Fibroblast of gingiva (primary cell): ENCODE results near the gene TBXT.
"Not testable (repeated sequence)": the region's sequence is repeated elsewhere in the genome, so short reads cannot be mapped to it uniquely, and the experiment has no call there.

ENCODE experiments used
- DNase-seq: peaks from one replicate; pipeline ENCODE4 v3.0.0-alpha.2; 2011; ENCODE audit warnings: low read depth

TBXT gene, protein sequence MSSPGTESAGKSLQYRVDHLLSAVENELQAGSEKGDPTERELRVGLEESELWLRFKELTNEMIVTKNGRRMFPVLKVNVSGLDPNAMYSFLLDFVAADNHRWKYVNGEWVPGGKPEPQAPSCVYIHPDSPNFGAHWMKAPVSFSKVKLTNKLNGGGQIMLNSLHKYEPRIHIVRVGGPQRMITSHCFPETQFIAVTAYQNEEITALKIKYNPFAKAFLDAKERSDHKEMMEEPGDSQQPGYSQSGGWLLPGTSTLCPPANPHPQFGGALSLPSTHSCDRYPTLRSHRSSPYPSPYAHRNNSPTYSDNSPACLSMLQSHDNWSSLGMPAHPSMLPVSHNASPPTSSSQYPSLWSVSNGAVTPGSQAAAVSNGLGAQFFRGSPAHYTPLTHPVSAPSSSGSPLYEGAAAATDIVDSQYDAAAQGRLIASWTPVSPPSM

DNA sequence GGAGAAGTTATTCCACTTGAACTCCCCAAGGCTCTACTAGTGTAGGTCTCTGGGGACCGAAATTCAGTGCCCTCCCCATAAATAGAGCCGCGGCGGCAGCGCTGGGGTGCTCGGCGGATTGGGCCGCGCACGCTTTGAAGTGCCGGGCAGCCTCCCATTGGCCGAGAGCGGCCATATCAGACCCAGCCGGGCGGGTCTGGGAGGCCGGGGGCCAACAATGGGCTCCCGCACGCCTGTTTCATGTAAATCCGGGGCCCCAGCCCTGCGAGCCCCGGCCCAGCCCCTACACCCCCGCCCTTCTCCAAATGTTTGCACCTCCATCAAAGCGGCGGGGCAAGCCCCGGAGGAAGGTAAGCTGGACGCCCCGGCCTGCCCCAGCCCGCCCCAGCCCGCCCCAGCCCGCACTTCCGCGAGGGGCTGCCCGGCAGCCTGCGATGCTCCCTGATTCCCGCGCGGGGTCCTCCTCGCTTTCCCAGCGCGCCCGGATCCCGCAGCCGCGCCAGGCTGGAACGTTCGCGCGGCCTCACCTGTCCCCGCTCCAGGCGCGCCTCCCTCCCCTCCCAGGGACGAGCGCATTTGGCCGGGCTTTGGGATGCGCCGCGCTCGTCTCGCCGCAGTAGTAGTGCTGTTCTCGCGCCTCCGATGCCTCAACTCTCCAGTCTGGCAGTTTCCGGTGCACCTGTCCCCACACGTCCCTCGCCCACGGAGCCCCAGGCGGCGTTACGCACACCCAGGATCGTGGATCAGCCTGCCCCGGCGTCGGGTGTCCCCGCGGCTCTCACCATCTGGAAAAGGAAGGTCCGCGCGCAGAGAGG lies at the start of gene TBXT:
Gene TBXT, minus strand, starts transcription at position 51 of the 815 bp plus-strand sequence. CDS start 260 bp downstream, outside the sequence.
- DNase-seq = no peak

DNA sequence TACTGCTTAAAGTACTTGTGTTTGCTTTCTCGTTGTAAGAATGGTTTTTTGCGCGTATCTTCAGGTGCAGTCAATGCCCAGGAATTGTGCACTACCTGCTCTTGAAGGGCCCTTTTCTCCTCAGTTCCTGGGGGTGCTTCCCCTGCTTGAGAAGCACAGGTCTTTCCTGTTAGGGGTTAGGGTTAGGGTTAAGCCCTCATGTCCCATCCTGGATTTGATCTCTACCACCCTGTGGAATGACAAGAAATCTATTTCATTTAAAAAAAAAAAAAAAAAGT lies 39.6 kb upstream of the TBXT start:
- DNase-seq = no peak

DNA sequence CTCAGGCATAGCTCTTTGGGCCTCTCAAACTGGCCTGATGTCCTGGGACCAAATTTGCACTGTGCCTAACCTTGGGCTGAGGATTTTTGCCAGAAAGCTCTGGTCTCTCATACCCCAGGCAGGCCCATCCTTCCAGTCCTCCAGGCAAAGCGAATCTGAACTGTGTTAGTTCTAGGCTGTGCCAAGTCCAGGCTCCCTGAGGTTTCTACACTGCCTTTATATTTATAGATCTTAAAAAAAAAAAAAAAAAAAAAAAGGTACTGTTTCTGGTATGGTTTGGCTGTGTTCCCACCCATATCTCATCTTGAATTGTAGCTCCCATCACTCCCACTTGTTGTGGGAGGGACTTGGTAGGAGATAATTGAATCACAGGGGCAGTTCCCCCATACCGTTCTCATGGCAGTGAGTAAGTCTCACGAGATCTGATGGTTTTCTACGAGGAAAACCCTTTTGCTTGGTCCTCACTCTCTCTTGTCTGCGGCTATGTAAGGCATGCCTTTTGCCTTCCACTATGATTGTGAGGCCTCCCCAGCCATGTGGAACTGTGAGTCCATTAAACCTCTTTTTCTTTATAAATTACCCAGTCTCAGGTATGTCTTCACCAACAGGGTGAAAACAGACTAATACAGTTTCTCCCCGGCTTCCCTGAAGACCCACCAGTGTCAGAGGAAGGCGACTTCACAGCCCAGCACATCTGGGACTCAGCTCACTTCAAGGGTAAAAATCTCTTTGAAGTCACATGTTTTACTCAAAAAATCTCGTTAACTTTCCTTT lies 39.0 kb upstream of the TBXT start:
- DNase-seq = no peak

DNA sequence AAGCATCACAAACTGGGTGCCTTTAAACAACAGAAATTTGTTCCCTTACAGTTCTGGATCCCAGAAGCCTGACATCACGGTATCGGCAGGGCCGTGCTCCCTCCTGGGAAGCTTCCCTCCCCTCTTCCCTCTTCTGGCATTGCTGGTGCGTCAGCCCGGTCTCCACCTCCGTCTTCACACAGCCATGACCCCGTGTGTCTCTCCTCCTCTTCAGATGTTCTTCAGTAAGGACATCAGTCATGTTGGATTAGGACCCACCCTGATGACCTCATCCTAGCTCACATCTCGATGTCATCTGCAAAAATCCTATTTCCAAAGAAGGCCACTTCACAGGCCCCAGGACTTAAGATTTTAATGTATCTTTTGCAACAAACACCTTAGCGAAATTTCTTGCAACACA lies 38.4 kb upstream of the TBXT start:
- DNase-seq = no peak

DNA sequence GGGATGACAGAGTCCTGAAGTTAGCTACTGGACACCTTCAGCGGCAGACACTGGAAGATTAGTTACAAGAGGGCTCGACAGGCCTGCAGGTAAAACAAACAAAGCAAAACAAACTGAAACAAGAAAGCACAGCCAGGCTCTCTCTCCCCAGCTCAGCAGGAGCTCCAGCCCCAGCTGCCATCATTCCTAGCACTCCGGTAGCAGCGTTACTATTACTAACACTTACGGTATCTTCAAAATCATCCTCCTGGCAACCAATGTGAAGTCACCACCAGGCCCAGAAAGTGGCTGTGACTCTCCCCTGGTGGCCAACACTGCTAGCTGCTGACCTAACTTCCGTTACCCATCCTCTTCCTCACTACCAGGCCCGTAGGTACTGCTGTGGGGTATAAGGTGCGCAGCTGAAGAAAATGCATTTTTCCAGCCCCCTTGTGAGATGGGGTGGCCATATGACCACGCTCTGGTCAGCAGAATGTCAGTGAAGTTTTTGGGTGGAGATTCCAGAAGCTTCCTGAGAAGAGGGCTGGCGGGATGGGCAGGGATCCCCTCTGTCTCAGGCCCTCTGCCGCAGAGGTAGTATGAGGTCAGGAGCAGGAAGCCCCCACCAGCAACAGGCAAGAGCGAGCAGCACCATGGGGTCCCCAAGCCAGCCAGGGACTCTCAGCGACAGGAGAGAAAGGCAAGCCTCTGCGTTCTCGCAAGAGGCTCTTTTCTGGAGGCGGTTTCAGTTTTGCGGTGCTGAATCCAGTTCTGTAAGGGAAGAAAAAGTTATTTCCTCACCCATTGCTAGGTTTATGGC lies 37.4 kb upstream of the TBXT start:
- DNase-seq = no peak

DNA sequence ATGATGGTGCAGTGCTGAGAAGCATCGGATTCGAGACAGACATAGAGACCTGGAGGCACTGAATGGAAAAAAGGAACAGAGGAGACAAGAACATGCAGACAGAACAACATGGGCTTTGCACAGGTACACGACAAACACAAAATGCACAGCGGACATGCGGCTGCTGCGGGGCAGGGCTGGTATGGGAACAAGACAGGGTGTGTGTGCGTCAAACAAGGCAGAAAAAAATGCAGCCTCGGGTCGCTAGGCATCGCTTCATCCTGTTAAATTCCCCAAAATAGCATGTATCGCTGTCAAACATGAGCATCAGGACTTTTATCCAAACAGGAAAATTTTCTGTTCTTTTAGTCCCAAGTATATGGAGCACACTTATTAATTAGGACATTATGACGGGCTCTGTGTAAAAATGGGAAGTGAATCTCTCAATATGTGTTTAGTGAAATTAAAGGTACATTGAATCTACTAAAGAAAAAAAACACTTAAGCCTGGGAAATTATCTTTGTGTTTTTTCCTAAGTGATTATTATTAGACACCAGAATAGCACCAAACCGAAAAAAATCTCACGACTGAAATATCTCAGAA lies 36.1 kb upstream of the TBXT start:
- no peak for DNase-seq

DNA sequence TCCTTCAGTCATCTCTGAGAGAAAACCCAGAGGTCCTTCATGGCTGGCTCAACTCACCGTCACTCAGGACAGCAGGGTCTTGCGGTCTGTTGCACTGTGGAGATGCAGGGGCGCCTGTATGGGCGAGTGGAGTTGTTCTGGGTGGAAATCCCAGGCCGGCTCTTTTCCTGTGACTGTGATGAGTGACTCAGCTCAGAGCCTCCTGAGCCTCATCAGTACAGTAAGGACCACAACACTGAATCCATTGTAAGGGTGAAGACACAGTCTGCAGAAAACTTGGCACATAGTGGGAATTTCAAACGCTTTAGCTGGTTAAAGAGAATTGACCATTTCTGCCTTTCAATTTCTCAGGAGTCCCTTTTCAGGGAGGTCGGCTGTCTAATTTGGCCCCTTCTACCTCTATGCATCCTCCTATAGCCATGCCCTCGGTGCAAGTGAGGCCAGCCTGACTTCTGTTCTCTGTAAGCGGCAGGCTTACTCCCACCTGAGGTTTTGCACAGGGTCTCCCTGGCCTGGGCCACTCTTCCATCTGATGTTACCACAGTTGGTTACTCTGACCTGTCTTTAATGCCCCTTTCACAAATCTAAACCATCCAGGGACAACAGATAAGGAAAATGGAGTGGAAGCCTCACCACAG lies 35.5 kb upstream of the TBXT start:
- DNase-seq = no peak

DNA sequence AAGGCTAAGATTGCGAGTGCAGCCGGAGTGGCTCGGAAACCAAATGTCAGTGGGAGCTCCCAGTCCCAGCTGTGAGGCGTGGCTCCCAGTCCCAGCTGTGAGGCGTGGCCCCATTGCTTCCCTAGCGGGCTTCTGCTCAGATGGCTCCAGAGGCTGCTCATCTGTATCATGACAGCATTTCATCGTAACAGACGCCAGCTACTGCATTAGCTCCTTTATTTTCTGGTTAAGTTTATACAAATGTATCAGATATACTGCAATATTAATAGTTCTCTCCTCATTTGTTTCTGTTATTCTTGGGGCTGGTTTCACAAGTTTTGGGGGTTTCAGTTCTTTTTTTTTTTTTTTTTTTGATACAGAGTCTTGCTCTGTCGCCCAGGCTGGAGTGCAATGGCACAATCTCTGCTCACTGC lies 34.7 kb upstream of the TBXT start:
- DNase-seq = no peak

DNA sequence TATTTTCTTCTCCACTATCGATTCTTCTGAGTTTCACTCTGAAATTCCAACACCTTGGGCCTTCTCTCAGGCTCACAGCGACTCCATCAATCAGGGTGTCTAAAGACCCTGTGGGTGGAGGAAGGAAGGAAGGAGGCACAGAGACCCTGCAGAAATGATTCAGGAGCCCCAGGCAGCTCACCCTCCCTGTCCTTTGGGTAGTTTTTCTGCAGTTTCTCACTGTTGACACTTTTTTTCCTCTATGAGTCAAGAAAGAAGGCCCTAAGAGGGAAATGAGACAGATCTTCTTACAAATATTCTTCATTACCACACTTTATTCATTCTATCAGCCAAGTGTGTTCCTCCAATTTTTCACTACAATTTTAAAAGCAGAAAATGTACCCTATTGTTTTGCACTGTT lies 34.2 kb upstream of the TBXT start:
- DNase-seq = no peak

DNA sequence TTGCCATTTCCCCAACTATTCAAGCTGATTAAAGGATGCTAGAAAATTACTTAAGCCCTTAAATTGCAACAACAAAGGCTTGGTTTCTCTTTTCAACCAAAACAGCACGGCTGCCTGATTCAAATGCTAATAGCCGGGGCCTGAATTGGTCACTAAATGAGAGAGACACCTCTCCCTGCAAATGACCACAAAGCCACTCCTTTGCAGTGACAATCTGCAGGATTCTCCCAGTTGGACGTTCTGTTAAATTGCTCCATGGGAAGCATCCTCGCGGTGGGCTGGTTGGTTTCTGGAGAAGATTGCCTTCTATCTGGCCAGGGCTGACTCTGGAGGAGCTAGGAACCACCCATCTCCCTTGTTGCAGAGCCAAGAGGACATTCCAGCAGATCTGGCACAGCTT lies 29.7 kb upstream of the TBXT start:
- DNase-seq = no peak

DNA sequence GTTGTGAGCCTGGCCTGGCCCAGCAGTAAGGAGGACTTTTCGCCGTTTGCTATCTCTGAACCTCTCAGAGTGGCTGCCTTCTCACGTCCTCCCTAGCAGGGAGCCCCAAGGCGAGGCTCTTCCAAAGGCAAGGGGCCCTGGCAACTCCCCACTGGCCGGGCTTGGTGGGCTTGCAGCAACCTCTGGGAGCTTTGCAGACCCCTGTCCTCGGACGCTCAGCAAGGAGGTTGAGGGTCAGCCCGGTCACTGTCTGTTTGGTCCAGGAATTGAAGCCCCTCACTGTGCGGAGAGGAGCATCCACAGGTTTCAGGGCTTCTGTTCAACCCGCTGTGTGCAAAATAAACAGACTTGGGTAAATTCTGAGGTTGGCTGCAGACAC lies 28.2 kb upstream of the TBXT start:
- DNase-seq = no peak

DNA sequence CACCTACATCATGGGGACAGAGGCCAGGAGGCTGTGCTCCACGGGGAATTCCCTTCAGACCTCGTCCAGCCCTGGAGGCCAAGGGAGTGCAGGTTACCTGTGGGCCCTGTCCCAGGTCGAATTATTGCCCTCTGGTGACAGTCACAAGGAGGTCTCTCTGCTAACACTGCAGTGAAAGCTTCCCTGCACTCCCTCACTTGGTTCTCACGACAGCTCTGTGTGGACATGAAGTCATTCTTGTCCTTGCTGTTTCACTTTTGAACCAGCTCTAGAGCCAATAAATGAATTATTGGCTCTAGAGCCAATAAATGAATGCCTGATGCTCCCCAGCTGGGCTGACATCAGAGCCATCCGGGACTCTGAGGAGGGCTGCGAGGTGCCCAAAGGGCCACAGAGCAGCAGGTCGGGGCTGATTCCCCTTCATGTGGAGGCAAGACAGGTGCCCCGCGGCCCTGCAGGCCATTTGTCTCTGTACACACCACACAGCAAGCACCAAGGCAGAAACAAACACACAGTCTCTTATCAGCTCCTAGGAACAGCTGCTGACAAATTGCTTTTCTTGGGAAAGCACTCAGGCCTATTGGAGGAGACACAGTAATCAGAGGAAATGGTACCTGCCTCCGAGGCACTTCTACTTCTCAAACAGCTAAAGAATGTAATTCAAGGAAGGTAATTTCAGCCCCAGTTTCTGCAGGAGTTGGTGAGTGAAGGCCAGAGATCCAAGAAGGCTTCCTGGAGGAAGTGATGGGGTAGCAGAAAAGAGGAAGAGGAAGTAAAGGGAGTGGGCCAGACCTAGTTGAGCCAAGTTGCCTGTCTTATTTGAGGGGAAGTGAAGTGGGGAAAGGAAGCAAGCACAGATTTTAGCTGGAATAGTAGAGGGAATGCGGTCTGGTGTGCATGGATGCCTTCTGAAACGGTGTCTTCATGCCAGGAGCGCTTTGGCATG lies 27.5 kb upstream of the TBXT start:
- DNase-seq = no peak

DNA sequence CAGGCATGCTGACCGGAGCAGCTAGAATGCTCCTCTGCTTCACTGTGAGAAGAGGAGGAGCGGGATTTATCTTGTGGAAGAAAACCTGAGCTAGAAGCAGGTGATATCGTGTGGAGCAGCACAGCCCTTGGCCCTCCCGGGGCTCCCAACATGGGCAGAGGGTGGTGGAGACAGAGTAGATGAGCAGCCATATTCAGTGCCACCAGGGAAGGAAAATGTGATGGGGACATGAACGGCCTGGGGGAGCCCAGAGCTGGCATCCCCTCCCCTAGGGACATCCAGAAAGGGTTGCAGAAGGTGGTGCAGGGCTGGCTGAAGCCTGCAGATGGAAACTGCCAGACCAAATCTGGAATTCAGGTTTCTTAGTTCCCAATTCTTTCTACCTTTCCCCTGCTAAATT lies 24.9 kb upstream of the TBXT start:
- no peak for DNase-seq

DNA sequence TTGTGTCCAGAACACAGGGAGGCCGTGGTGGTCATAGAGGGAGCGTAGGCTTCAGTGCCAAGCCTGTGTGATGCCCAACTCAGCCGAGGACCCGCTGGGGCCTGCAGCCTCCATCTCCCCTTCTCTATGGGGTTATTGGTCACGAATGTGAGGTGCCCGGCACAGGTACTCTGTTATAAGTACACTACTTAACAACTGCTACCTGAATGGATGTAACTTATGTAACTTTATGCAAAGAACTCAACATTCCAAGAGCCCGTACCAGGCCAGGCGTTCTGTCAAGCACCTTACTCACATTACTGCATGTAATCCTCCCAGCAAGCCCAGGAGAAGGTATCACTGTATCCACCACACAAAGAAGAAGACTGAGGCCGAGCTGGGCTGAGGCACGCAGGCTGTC lies 24.5 kb upstream of the TBXT start:
- no peak for DNase-seq

DNA sequence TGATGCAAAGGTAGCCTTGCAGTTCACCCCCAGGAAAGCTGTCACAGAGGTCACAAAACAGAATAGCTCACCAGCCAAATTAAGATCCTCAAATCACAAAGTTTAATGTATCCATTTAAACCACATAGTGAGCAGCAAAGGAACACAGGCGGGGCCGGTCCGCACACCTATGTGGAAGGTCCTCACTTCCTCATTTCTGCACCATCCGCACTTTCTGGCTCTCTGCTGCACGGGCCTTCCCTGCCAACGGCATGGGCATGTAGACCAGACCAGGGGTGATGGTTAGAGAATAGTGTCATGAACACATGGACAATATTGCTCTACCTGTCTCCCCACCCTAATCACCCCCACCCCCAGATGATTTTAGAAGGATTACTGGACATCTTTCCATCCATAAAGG lies 12.1 kb upstream of the TBXT start:
- DNase-seq = no peak

DNA sequence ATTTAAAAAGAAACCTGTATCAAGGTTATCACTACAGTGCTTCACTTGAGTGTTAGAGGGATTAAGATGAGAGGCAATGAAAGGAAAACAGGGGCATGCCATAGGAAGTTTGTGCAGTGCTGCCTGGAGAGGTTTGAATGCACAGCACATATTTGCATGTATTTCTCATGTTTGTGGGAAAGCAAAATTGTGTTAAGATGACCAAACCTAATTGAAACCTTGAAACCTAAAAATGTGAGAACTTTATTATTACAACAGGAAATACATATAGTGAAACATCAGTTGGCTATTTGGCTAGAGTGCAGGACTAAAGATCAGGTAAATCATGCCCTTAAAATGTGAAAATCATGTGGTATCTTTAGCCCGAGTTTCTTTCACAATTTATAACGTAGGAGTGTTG lies 8.5 kb upstream of the TBXT start:
- DNase-seq = no peak

DNA sequence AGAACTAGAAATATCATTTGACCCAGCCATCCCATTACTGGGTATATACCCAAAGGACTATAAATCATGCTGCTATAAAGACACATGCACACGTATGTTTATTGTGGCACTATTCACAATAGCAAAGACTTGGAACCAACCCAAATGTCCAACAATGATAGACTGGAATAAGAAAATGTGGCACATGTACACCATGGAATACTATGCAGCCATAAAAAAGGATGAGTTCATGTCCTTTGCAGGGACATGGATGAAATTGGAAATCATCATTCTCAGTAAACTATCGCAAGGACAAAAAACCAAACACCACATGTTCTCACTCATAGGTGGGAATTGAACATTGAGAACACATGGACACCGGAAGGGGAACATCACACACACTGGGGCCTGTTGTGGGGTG lies 7.4 kb upstream of the TBXT start:
- DNase-seq = not testable (repeated sequence)

DNA sequence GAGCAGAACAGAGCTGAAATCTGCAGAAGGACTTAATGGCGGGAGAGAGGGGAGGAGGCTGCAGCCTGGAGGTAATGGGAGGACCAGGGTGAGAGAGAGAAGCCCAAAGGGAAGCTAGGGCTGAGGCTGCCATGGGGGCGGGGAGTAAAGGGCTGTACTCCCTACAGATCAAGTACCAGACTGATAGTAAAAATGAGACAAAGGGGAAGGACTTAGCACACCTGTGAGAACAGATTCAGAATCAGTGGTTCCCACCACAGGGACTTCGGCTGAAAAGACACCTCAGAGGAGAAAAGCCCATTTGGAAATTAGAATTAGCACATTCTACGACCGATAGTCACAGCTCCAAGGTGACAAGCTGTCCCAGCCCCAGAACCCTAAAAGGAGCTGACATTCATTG lies 6.4 kb upstream of the TBXT start:
- DNase-seq = no peak

DNA sequence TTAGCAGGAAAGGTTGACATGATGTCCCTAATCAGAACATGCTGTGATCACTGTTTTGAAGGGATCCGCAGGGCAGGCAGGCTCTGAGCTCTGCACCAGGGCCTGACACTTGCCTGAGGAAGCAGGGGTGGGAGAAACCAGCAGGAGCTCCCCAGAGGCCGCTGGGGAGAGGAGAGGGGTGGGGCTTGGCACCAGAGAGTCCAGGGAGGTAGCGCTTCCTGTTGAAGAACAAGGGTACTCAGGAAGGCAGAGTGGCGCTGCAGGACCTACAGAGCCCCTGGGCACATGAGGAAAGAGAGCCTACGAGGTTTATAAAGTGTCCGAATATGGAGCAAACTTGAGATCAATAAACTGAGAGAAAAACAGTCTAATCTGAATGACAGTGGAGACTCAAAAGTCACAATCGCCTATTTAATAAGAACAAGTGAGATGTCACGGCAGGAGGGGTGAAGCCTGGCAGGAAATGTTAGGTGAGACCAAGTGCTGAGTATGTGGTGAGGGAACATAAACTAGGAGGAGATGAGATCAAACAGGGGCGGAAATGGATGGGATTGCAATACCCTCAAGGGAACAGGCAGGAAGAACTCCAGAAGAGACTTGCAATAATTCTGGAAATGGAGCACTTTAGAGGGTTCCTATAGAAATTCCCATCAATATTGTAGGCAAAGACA lies 5.8 kb upstream of the TBXT start:
- no peak for DNase-seq

DNA sequence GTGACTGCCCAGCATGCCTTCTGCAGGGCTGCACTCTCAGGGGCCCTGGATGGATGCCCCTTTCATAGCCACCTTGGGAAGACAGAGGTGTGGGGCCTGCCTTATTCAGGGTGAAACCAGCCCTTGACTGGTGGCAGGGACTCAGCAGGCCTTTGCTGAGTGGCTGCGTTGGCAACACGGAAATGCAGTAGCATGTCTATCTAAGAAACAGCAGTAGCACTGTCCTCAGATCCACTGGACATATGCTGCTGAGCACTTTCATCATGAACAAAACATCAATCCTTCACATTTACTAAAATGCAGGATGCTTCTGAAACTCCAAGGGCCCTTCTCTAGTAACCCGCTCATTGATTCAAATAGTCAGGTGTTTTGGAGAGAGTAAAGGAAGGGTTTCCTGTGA lies 4.9 kb upstream of the TBXT start:
- DNase-seq = no peak
